Measurements from ENCODE around the gene CNTNAP1. TPM values are rescaled to one million over a fixed set of nuclear protein-coding genes. Genes with fewer than 3 reads are reported as not detected.
A peak's percentile ranks its signal among the peaks of the same experiment; 100 is the strongest.

Gene CNTNAP1
- total and polyA plus RNA-seq, 9 of the 15 experiments (the other 6 are each of a cell fraction or from before 2014, with no cell fraction given), result 0.10 to 1.8 (median 0.62) TPM

DNA sequence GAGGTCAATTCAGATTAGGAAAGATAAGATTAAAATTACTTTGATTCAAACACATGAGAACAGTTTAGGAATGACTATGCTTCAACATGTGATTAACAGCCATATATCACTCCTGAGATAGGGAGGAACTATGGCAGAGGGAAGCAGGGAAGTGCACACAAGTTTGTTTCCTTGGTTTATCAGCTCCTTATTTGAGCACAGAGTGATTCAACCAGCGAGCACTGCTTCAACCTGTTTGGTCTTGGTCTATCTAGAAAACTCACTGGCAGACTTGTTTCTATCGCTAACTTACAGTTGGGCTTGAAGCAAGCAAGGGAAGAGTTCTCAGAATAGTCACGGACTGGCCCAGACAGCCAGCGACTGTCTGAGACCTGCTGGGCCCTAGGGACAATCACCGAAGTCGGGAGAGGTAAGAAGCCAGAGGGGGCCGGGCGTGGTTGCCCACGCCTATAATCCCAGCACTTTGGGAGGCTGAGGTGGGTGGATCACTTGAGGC is 49.3 kb upstream of the CNTNAP1 start (continued):
- TF ChIP-seq RAD51 (IDR thresholded peaks at IDR 0.05; ENCODE audit: borderline replicate concordance, low read depth) (peak; percentile 31; the same call in 1 of the 2 replicates), NCOR1 (IDR thresholded peaks at IDR 0.05) (peak; percentile 88), TCF3 (CRISPR knock-in tag; IDR thresholded peaks at IDR 0.05) (peak; percentile 85), SLC30A9 (CRISPR knock-in tag; IDR thresholded peaks at IDR 0.05) (no peak), FUS (optimal IDR thresholded peaks at IDR 0.05; ENCODE audit: low read depth, low read length) (no peak), CREM (IDR thresholded peaks at IDR 0.05; ENCODE audit: low read depth) (peak; percentile 36), ZEB2 (IDR thresholded peaks at IDR 0.05) (peak; percentile 47; the same call in 1 of the 2 replicates), MYBL2 (IDR thresholded peaks at IDR 0.05; ENCODE audit: low read depth) (no peak), MYBL2 (CRISPR knock-in tag; IDR thresholded peaks at IDR 0.05; ENCODE audit: borderline replicate concordance) (no peak)
- TF ChIP-seq, protein P1, sequence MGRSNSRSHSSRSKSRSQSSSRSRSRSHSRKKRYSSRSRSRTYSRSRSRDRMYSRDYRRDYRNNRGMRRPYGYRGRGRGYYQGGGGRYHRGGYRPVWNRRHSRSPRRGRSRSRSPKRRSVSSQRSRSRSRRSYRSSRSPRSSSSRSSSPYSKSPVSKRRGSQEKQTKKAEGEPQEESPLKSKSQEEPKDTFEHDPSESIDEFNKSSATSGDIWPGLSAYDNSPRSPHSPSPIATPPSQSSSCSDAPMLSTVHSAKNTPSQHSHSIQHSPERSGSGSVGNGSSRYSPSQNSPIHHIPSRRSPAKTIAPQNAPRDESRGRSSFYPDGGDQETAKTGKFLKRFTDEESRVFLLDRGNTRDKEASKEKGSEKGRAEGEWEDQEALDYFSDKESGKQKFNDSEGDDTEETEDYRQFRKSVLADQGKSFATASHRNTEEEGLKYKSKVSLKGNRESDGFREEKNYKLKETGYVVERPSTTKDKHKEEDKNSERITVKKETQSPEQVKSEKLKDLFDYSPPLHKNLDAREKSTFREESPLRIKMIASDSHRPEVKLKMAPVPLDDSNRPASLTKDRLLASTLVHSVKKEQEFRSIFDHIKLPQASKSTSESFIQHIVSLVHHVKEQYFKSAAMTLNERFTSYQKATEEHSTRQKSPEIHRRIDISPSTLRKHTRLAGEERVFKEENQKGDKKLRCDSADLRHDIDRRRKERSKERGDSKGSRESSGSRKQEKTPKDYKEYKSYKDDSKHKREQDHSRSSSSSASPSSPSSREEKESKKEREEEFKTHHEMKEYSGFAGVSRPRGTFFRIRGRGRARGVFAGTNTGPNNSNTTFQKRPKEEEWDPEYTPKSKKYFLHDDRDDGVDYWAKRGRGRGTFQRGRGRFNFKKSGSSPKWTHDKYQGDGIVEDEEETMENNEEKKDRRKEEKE (IDR thresholded peaks at IDR 0.05; ENCODE audit: borderline replicate concordance in 1 of 2, control insufficient read depth in 1 of 2, low read depth in 2 of 2, low read length in 1 of 2), result 0 out of 4 replicates have a peak, but pooled peaks of 1 of the 2 experiments have one; percentile 19
- TF ChIP-seq, protein P2, sequence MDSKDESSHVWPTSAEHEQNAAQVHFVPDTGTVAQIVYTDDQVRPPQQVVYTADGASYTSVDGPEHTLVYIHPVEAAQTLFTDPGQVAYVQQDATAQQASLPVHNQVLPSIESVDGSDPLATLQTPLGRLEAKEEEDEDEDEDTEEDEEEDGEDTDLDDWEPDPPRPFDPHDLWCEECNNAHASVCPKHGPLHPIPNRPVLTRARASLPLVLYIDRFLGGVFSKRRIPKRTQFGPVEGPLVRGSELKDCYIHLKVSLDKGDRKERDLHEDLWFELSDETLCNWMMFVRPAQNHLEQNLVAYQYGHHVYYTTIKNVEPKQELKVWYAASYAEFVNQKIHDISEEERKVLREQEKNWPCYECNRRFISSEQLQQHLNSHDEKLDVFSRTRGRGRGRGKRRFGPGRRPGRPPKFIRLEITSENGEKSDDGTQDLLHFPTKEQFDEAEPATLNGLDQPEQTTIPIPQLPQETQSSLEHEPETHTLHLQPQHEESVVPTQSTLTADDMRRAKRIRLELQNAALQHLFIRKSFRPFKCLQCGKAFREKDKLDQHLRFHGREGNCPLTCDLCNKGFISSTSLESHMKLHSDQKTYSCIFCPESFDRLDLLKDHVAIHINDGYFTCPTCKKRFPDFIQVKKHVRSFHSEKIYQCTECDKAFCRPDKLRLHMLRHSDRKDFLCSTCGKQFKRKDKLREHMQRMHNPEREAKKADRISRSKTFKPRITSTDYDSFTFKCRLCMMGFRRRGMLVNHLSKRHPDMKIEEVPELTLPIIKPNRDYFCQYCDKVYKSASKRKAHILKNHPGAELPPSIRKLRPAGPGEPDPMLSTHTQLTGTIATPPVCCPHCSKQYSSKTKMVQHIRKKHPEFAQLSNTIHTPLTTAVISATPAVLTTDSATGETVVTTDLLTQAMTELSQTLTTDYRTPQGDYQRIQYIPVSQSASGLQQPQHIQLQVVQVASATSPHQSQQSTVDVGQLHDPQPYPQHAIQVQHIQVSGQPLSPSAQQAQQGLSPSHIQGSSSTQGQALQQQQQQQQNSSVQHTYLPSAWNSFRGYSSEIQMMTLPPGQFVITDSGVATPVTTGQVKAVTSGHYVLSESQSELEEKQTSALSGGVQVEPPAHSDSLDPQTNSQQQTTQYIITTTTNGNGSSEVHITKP (IDR thresholded peaks at IDR 0.05; ENCODE audit: partially characterized antibody), result peak; percentile 65
- TF ChIP-seq, protein P3, sequence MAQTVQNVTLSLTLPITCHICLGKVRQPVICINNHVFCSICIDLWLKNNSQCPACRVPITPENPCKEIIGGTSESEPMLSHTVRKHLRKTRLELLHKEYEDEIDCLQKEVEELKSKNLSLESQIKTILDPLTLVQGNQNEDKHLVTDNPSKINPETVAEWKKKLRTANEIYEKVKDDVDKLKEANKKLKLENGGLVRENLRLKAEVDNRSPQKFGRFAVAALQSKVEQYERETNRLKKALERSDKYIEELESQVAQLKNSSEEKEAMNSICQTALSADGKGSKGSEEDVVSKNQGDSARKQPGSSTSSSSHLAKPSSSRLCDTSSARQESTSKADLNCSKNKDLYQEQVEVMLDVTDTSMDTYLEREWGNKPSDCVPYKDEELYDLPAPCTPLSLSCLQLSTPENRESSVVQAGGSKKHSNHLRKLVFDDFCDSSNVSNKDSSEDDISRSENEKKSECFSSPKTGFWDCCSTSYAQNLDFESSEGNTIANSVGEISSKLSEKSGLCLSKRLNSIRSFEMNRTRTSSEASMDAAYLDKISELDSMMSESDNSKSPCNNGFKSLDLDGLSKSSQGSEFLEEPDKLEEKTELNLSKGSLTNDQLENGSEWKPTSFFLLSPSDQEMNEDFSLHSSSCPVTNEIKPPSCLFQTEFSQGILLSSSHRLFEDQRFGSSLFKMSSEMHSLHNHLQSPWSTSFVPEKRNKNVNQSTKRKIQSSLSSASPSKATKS (CRISPR knock-in tag; IDR thresholded peaks at IDR 0.05), result no peak

Data from K562 (cell line).